MM.1S (cell line): ENCODE data around the gene PPIF.

Source experiments
- DNase-seq: peaks from one replicate; pipeline ENCODE4 v3.0.0-alpha.2; 2015
- H2AFZ ChIP-seq: fragments of 300-600 bp; sonication (generic); 2 replicates; pipeline ENCODE4 v1.6.0; 2016; ENCODE audit warnings: antibody characterized with exemption, low read length
- H3F3A ChIP-seq: fragments of 300-600 bp; sonication (generic); 2 replicates; pipeline ENCODE4 v1.6.1; 2016; ENCODE audit warnings: mild to moderate bottlenecking, antibody characterized with exemption, low read length, moderate library complexity, mixed read lengths; ENCODE audit not compliant: insufficient read depth
- H3K27ac ChIP-seq: fragments of 300-600 bp; sonication (generic); 2 replicates; pipeline ENCODE4 v1.5.1; 2016; ENCODE audit warnings: mild to moderate bottlenecking, low read length
- H3K27me3 ChIP-seq: fragments of 300-600 bp; sonication (generic); replicated peaks from 2 replicates; pipeline ENCODE4 v1.6.0; 2016; ENCODE audit warnings: low read length; ENCODE audit not compliant: insufficient read depth
- H3K36me3 ChIP-seq: fragments of 300-600 bp; sonication (generic); replicated peaks from 2 replicates; pipeline ENCODE4 v1.6.1; 2016; ENCODE audit warnings: mild to moderate bottlenecking, low read length, mixed read lengths; ENCODE audit not compliant: insufficient read depth
- H3K4me1 ChIP-seq: fragments of 300-600 bp; sonication (generic); 2 replicates; pipeline ENCODE4 v1.6.1; 2016; ENCODE audit warnings: low read length, mixed read lengths
- H3K4me2 ChIP-seq: fragments of 300-600 bp; sonication (generic); 2 replicates; pipeline ENCODE4 v1.6.0; 2016; ENCODE audit warnings: low read depth, low read length
- H3K4me3 ChIP-seq: fragments of 300-600 bp; sonication (generic); 2 replicates; pipeline ENCODE4 v1.5.1; 2016; ENCODE audit warnings: low read length, mixed read lengths
- H3K79me2 ChIP-seq: fragments of 300-600 bp; sonication (generic); 2 replicates; pipeline ENCODE4 v1.6.1; 2016; ENCODE audit warnings: mixed run types, low read length, mixed read lengths
- H3K9ac ChIP-seq: fragments of 300-600 bp; sonication (generic); 2 replicates; pipeline ENCODE4 v1.6.1; 2016; ENCODE audit warnings: low read length, mixed read lengths
- H3K9me2 ChIP-seq: fragments of 300-600 bp; sonication (generic); replicated peaks from 2 replicates; pipeline ENCODE4 v1.6.1; 2016; ENCODE audit warnings: mild to moderate bottlenecking, low read length, mixed read lengths; ENCODE audit not compliant: insufficient read depth
- H3K9me3 ChIP-seq: fragments of 300-600 bp; sonication (generic); replicated peaks from 2 replicates; pipeline ENCODE4 v1.6.1; 2016; ENCODE audit warnings: mild to moderate bottlenecking, low read length, mixed read lengths; ENCODE audit not compliant: insufficient read depth
- H4K20me1 ChIP-seq: fragments of 300-600 bp; sonication (generic); 2 replicates; pipeline ENCODE4 v1.6.1; 2016; ENCODE audit warnings: mild to moderate bottlenecking, low read length, moderate library complexity, mixed read lengths; ENCODE audit not compliant: insufficient read depth
- EZH2 ChIP-seq: fragments of 300-600 bp; sonication (generic); optimal IDR thresholded peaks from 2 replicates; pipeline ENCODE3; 2017; ENCODE audit warnings: low read depth, mild to moderate bottlenecking, antibody characterized with exemption, low read length, mixed read lengths
- EZH2phosphoT487 ChIP-seq: fragments of 300-600 bp; sonication (generic); IDR thresholded peaks from 2 replicates; pipeline ENCODE4 v1.6.1; 2018; ENCODE audit warnings: antibody characterized with exemption, low read length
- TF ChIP-seq, protein P1 (sequence below): fragments of 300-600 bp; sonication (generic); IDR thresholded peaks from 2 replicates; pipeline ENCODE4 v1.5.1; 2016; ENCODE audit warnings: antibody characterized with exemption, low read length, mixed read lengths

The PPIF gene

GRCh38 chr10:79351332-79351731, 4.1 kb downstream of the PPIF start:
- Histone ChIP-seq H2AFZ (no peak overlapping the region), H3K4me3 (no peak overlapping the region), H3K4me1 (peaks cover 26% of the 10 kb centered on the region), H3F3A (peaks cover 14% of the 10 kb centered on the region), H3K36me3 (peaks cover 48% of the 10 kb centered on the region), H3K27me3 (no peaks in the 10 kb centered on the region), H3K79me2 (peaks cover 78% of the 10 kb centered on the region), H4K20me1 (peaks cover 40% of the 10 kb centered on the region), H3K9me2 (no peaks in the 10 kb centered on the region), H3K4me2 (no peak overlapping the region), H3K27ac (no peak overlapping the region), H3K9me3 (no peaks in the 10 kb centered on the region), H3K9ac (no peak overlapping the region)
- TF ChIP-seq EZH2: no peak
- TF ChIP-seq, protein P1, sequence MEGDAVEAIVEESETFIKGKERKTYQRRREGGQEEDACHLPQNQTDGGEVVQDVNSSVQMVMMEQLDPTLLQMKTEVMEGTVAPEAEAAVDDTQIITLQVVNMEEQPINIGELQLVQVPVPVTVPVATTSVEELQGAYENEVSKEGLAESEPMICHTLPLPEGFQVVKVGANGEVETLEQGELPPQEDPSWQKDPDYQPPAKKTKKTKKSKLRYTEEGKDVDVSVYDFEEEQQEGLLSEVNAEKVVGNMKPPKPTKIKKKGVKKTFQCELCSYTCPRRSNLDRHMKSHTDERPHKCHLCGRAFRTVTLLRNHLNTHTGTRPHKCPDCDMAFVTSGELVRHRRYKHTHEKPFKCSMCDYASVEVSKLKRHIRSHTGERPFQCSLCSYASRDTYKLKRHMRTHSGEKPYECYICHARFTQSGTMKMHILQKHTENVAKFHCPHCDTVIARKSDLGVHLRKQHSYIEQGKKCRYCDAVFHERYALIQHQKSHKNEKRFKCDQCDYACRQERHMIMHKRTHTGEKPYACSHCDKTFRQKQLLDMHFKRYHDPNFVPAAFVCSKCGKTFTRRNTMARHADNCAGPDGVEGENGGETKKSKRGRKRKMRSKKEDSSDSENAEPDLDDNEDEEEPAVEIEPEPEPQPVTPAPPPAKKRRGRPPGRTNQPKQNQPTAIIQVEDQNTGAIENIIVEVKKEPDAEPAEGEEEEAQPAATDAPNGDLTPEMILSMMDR: no peak
- no peak for TF ChIP-seq EZH2phosphoT487
- no peak for DNase-seq

- no peak overlapping the region for H3K4me3 ChIP-seq
- H3K36me3 ChIP-seq: peaks cover 48% of the 10 kb centered on the region
- H3K9me3 ChIP-seq: no peaks in the 10 kb centered on the region
- H3K9me2 ChIP-seq: no peaks in the 10 kb centered on the region
- DNase-seq: no peak
- H3K27ac ChIP-seq: no peak overlapping the region
- H3K79me2 ChIP-seq: peaks cover 78% of the 10 kb centered on the region
- no peak overlapping the region for H2AFZ ChIP-seq
- peaks cover 18% of the 10 kb centered on the region for H3K4me1 ChIP-seq
- H3K4me2 ChIP-seq: no peak overlapping the region
- no peak overlapping the region for H3K9ac ChIP-seq
- peaks cover 40% of the 10 kb centered on the region for H4K20me1 ChIP-seq
- no peaks in the 10 kb centered on the region for H3K27me3 ChIP-seq
- peaks cover 9% of the 10 kb centered on the region for H3F3A ChIP-seq
- TF ChIP-seq EZH2: no peak
- no peak for TF ChIP-seq EZH2phosphoT487
- TF ChIP-seq, protein P1: no peak
These were observed 5.0 kb downstream of the PPIF start for GRCh38 chr10:79352035-79352877.

DNA sequence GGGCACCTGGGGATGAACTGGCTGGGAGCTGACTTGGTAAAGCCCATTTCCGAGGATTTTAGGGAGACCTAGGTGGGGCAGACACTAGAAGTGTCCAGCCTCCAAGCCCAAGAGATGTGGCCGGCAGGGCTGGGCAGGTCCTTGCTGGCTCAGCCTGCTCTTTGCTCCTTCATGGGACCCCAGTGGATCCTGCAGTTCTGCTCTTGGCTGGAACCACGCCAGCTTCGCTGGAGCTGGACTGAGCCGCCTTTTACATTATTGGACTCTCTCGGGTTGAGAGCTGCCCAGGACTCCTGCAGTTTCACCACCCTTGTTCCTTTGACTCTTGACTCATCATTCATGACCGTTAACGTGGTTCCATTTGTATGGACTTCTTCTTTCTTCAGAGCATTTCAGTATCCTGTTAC, 5.7 kb downstream of the PPIF start:
- H3K9ac ChIP-seq: no peak overlapping the region
- no peak overlapping the region for H3K4me2 ChIP-seq
- H3K79me2 ChIP-seq: peaks cover 72% of the 10 kb centered on the region
- no peak overlapping the region for H2AFZ ChIP-seq
- no peak overlapping the region for H3K27ac ChIP-seq
- TF ChIP-seq, protein P1: no peak
- no peak for TF ChIP-seq EZH2phosphoT487
- no peak for TF ChIP-seq EZH2
- peaks cover 48% of the 10 kb centered on the region for H3K36me3 ChIP-seq
- H3K4me1 ChIP-seq: peaks cover 18% of the 10 kb centered on the region
- H3K4me3 ChIP-seq: no peak overlapping the region
- H3K9me2 ChIP-seq: no peaks in the 10 kb centered on the region
- peaks cover 9% of the 10 kb centered on the region for H3F3A ChIP-seq
- H3K9me3 ChIP-seq: no peaks in the 10 kb centered on the region
- H4K20me1 ChIP-seq: peaks cover 40% of the 10 kb centered on the region
- DNase-seq: no peak
- no peaks in the 10 kb centered on the region for H3K27me3 ChIP-seq
